Fibroblast of gingiva (primary cell): ENCODE measurements around the gene SMOC2.

Source experiments
- DNase-seq: peaks from one replicate; pipeline ENCODE4 v3.0.0-alpha.2; 2011; ENCODE audit warnings: low read depth

SMOC2 gene

DNA sequence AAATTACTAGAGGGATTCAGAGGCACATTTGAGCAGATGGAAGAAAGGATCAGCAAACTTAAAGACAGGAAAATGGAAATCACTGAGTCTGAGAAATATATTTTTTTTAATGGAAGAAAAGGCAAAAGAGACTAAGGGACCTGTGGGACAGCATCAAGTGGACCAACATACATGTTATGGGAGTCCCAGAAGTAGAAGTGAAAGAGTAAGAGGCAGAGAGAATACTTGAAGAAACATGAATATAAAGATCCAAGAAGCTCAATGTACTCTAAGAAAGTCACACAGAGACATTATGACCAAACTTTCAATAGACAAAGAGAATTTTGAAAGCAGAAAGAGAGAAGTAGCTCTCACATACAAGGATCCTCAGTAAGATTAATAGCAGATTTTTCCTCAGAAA, 39.5 kb downstream of the SMOC2 start:
- DNase-seq = no peak

DNA sequence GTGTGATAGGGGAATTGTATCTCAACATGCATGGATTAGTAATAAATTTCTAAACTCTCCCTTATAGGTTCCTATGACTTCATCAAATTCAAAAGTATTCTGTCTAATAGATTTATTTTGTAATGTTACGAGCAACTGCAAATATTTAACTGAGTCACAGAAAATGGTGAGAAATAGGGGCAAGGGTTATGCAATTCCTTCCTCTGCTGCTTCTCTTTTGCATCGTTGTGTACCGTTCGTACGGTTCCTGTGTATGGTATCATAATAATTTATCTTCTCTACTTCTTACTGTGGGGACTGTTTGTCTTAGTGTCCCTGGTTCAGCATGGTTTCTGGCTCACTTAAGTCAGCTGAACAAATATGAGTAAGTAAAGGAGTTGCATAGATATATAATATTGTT, 44.8 kb downstream of the SMOC2 start:
- DNase-seq = no peak

DNA sequence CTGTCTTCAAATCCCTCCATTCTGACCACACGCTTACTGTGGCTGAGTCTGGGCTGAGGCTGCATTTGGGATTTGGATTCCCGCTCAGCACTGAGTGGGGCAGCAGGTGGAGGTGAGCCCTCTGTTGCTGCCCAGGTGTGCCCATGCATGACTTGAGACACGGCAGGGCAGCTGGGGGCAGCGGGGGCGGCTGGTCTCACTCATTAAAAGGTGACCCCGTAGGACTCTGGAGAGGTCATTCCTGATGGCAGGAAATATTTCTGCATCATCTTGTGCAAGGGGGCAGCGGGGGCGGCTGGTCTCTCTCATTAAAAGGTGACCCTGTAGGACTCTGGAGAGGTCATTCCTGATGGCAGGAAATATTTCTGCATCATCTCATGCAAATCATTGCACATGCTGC, 49.8 kb downstream of the SMOC2 start:
- no peak for DNase-seq

DNA sequence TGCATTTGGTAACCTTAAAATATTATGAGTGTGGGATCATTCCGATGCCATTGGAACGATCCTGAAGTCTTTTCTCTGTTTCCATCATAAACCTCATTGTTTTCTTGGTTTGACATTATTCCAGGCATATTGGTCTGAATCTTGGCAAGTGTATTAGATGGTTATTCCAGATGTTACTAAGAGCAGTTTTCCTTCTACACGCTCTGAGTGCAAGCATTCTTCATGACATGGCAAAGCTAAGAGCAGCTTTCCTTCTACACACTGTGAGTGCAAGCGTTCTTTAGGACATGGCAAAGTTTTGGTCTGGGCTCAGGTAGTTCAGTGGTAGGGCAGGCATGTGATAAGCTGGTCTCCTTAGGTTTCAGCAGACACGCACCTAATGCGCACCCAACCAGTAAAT, 53.0 kb downstream of the SMOC2 start:
- DNase-seq = no peak

DNA sequence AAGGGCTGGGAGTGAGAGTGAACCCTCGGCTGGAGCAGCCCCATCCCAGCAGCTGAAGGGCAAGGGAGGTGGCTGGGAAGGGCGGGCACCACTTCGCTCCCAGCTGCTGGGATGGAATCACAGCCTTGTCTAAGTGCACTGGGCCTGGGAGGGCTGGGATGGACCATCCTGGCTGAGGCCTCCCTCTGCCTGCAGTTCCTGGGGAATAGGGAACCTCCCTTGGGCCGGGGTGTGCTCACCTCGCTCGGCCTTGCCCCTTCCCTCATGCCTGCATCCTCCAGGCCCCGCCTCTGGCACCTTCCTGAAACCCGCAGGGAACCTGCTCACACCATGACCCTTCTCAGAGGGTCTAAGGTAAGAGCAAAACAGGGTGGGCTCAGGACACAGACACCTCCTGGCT, 53.7 kb downstream of the SMOC2 start:
- no peak for DNase-seq

DNA sequence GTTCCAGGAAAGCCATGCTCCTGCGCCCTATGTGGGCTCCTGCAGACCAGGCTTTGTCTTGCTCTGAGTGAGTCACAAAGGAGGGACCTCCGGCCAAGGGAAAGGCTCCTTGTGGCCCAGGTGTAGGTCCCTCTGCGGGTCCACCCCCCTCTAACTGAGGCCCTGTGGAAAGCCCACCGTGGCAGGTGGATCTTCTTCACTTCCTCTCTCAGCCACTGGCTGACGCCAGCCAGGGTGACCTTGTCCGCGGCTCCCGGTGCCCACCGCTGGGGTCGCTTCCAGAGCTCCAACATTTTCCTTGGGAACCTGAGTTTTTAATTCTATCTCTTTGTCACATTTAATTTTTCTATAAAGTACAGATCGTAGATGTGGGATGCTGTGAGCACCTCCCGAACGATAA, 54.1 kb downstream of the SMOC2 start:
- no peak for DNase-seq

- no peak for DNase-seq
These were observed 54.7 kb downstream of the SMOC2 start for GRCh38 chr6:168495636-168496035.

DNA sequence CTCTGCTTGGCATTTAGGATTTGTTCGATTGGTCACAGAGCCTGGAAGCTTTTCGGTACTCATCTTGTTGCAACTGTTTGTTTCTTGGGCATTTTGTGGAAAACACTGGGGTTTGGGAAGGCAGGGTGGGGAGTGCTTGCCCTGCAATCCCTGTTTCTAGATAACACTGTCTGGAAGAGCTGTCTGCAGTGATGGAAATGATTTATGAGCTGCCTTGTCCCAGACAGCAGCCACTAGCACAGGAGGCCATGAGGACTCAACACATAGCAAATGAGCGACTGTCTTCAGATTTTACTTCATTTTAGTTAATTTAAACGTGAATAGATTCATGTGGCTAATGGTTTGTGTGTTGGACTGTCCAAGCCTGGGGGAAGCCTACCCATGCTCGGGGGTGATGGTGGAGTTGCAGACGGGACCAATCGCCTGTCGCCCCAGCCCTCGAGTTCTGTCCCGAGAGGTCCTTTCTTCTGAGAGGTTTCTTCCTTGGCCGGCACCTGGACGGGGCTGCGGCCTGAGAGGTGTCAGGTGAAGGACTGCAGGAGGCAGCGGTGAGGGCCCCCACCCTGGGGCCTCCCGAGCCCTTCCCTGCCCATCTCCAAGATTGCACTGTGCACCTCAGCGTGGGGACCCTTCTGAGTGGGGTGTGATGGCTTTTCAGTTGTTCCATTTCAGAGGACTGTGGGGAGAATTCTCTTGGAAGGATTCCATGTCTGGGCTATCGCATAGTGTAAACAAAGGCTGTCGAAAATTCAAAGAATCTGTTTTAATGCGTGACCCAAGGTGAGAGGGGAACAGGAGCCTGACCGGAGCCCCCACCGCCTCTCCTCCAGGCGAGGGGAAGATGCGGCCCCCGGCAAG, 55.4 kb downstream of the SMOC2 start:
- DNase-seq = no peak

DNA sequence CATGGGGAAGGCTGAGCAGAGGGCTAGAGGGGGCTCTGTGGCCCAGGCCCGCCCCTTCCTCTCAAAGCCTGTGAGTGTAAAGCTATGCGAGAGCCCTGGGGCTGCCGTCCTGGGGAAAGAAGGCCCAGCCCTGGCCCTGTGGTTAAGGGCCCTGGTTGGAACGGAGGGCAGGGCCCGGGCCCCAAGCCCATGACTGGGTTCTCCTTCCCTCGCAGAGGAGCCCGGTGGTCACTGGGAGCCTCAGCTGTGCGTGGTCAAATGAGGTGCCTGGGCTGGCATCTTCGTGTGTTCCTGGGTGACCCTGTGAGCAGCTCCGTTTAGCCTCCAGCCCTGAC, 56.0 kb downstream of the SMOC2 start:
- no peak for DNase-seq

DNA sequence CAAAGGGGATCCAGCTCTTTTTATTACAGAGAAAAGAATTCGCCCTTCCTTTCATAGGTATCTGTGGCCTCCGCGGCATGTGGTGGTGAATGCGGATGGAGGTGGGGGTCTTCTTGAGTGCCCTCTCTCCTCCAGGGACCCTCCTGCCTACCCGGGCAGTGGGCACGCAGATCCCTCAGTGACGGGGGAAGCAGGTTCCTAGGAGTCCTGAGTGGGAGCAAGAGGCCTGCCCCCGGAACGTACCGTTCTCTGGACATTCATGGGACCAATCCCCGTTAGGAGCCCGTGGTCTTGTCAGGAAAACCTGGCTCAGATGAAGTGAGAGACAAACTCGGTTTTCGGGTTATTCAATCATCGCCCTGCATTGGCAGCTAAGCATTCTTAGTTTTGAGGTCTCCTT, 56.4 kb downstream of the SMOC2 start:
- no peak for DNase-seq

GRCh38 chr6:168498161-168498843, 57.3 kb downstream of the SMOC2 start:
- DNase-seq = no peak

GRCh38 chr6:168499045-168499650, 58.2 kb downstream of the SMOC2 start:
- no peak for DNase-seq

DNA sequence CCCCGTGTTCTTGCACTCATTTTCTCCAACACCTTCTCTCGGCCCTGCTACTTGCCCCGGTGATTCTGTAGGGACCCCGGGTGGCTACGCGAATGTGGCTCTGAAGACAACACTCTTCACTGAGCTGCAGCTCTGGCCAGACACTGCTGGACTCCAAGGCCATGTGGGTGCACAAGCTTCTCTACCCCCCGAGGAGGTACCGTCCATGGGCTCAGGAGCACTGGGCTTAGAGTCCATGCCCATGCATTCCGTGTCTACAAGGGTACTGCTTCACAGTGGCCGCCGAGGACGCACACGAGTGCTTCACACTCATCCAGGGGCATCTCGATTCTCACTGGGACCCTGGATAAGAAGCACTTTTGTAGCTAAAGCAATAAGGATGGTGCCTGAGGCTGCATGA, 59.5 kb downstream of the SMOC2 start:
- no peak for DNase-seq

GRCh38 chr6:168501561-168501960, 60.6 kb downstream of the SMOC2 start:
- DNase-seq = no peak

GRCh38 chr6:168504366-168504765, 63.4 kb downstream of the SMOC2 start:
- DNase-seq = no peak

GRCh38 chr6:168506460-168506859, 65.5 kb downstream of the SMOC2 start:
- no peak for DNase-seq

DNA sequence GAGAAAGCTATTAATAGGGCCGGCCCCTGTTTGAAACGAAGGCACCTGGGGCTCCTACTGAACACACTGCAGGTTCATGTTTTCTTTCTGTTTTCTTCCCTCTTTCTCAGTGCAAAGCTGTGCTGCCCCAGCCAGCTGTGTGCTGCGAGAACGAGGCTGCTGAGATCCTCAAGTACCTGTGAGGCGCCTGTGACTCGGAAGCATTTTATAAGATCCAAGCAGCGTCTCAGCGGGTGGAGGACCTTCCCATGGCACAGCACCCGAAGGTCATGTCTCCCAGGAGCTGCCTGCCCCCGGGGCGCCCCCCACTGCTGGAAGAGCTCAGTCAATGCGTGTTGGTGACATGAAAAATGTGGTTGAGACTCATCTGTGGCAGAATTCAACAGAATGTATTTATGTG, 66.3 kb downstream of the SMOC2 start:
- DNase-seq = no peak

- DNase-seq = no peak
These were observed 66.7 kb downstream of the SMOC2 start for GRCh38 chr6:168507730-168508129.

GRCh38 chr6:168508903-168509302, 67.9 kb downstream of the SMOC2 start:
- no peak for DNase-seq

- DNase-seq = no peak
These were observed 72.8 kb downstream of the SMOC2 start for GRCh38 chr6:168513766-168514165.

DNA sequence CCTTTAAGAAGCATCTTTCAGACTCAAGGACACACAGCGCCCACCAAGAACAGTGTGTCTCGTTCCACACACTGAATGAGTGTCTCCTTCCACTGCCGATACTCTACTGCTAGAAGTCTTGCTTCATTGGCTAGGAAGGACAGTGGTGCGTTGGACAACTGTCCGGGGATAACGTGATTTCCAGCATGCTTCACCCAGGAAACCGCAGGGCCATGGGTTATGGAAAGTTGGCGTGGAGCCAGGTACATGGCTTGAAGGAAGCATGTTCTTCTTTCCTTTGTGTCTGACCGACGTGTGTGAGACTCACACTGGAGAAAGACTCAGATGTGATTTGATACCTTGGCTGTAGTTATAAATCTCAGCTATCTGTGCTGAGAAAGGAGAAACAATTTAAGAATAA, 73.2 kb downstream of the SMOC2 start:
- DNase-seq = no peak

- DNase-seq = no peak
These were observed 74.4 kb downstream of the SMOC2 start for GRCh38 chr6:168515376-168515775.

- no peak for DNase-seq
These were observed 76.2 kb downstream of the SMOC2 start for GRCh38 chr6:168516944-168517741.
